Keratinocyte (primary cell): ENCODE results near the gene FBXW7. TPM values are rescaled to one million over a fixed set of nuclear protein-coding genes. Genes with fewer than 3 reads are reported as not detected.
"Not testable (repeated sequence)": the region's sequence is repeated elsewhere in the genome, so short reads cannot be mapped to it uniquely, and the experiment has no call there.

Experiments used
- DNase-seq: peaks from one replicate; pipeline ENCODE4 v3.0.0-alpha.2; 2011; ENCODE audit warnings: low read depth, missing footprints, low spot score
- FAIRE-seq: peaks from 2 replicates; lab custom pipeline; 2011; peaks lifted over from hg19 to GRCh38; lab: Jason Lieb, UNC
- H2AFZ ChIP-seq: 2 replicates; pipeline ENCODE4 v1.6.0; 2012; ENCODE audit warnings: low read length, control low read depth, inconsistent platforms; ENCODE audit not compliant: control insufficient read depth
- H3K27ac ChIP-seq: 2 replicates; pipeline ENCODE4 v1.5.1; 2011; ENCODE audit warnings: low read length; ENCODE audit not compliant: control insufficient read depth, insufficient read depth
- H3K27me3 ChIP-seq: 3 replicates; pipeline ENCODE4 v1.6.0; 2011; ENCODE audit warnings: low read length; ENCODE audit not compliant: control insufficient read depth, insufficient read depth; ENCODE audit errors: extremely low read depth
- H3K36me3 ChIP-seq, 2 experiments: 2 replicates in 1 of 2; 3 replicates in 1 of 2; pipeline ENCODE4 v1.5.1; 2011; ENCODE audit warnings: low read length in 2 of 2, mild to moderate bottlenecking in 1 of 2; ENCODE audit not compliant: control insufficient read depth in 2 of 2, insufficient read depth in 2 of 2; ENCODE audit errors: extremely low read depth in 1 of 2
- H3K4me1 ChIP-seq: 3 replicates; pipeline ENCODE4 v1.5.1; 2011; ENCODE audit warnings: low read length; ENCODE audit not compliant: control insufficient read depth, insufficient read depth; ENCODE audit errors: extremely low read depth
- H3K4me2 ChIP-seq: 3 replicates; pipeline ENCODE4 v1.6.0; 2011; ENCODE audit warnings: low read depth, low read length; ENCODE audit not compliant: control insufficient read depth, insufficient read depth; ENCODE audit errors: extremely low read depth
- H3K4me3 ChIP-seq, 3 experiments: fragments of 200-600 bp in 1 of 3; sonication (generic) in 1 of 3; 2 replicates in 2 of 3; 3 replicates in 1 of 3; pipeline ENCODE4 v1.5.1; 2011 to 2016; ENCODE audit warnings: low read length in 3 of 3, mild to moderate bottlenecking in 3 of 3, control low read depth in 2 of 3, inconsistent platforms in 1 of 3, low read depth in 1 of 3, mixed read lengths in 1 of 3, mixed run types in 1 of 3, moderate library complexity in 1 of 3; ENCODE audit not compliant: control insufficient read depth in 2 of 3, insufficient read depth in 2 of 3; ENCODE audit errors: extremely low read depth in 1 of 3
- H3K79me2 ChIP-seq: 2 replicates; pipeline ENCODE4 v1.6.0; 2012; ENCODE audit warnings: low read length; ENCODE audit not compliant: control insufficient read depth, insufficient read depth
- H3K9ac ChIP-seq: 3 replicates; pipeline ENCODE4 v1.6.0; 2011; ENCODE audit warnings: low read length; ENCODE audit not compliant: control insufficient read depth, insufficient read depth; ENCODE audit errors: extremely low read depth
- H3K9me1 ChIP-seq: 3 replicates; pipeline ENCODE4 v1.6.0; 2011; ENCODE audit warnings: low read length; ENCODE audit not compliant: control insufficient read depth, insufficient read depth; ENCODE audit errors: extremely low read depth
- H3K9me3 ChIP-seq: 2 replicates; pipeline ENCODE4 v1.5.1; 2012; ENCODE audit warnings: low read depth, low read length; ENCODE audit not compliant: control insufficient read depth
- H4K20me1 ChIP-seq: 3 replicates; pipeline ENCODE4 v1.6.0; 2011; ENCODE audit warnings: low read length; ENCODE audit not compliant: control insufficient read depth, insufficient read depth; ENCODE audit errors: extremely low read depth
- EZH2 ChIP-seq: IDR thresholded peaks from one replicate; pipeline ENCODE4 v1.6.1; 2012; ENCODE audit warnings: inconsistent platforms, mild to moderate bottlenecking, low read length, moderate library complexity
- dilution Hi-C: fragments of 300-500 bp; cut with MboI; formaldehyde crosslinking; loops from one replicate; pipeline ENCODE4 v1.7.0; 2020; ENCODE audit warnings: low sequenced_read_pairs; ENCODE audit not compliant: extremely low pct_ligation_motif_present
- polyA plus RNA-seq, 5 experiments: library from polyadenylated mRNA; depleted of rRNA in 3 of 5; stranded (reverse) in 3 of 5; stranded (forward) in 1 of 5; unstranded in 1 of 5; fragments of >200 nt; gene quantifications; 1 replicate in 1 of 5; 2 replicates in 3 of 5; 3 replicates in 1 of 5; pipeline versions ENCODE4 v1.2.1 to v1.2.3, GENCODE V29; 2011 to 2012; ENCODE audit warnings: missing spikeins in 2 of 5, low read depth in 1 of 5, low replicate concordance in 1 of 5
- TF ChIP-seq, protein P1 (sequence below), 3 experiments: IDR thresholded peaks in 1 of 3; conservative IDR thresholded peaks in 1 of 3; optimal IDR thresholded peaks in 1 of 3; 2 replicates in 2 of 3; 3 replicates in 1 of 3; pipeline versions ENCODE3 to v1.5.1; 2011; ENCODE audit warnings: low read length in 3 of 3, mild to moderate bottlenecking in 3 of 3, moderate library complexity in 2 of 3, control low read depth in 1 of 3, inconsistent platforms in 1 of 3; ENCODE audit not compliant: insufficient read depth in 2 of 3; ENCODE audit errors: extremely low read depth in 1 of 3

The FBXW7 gene
- polyA plus RNA-seq, 1 donor (not counting 4 experiments of a cell fraction or from before 2014, with no cell fraction given) = 39.6 TPM

- Histone ChIP-seq H3K4me2 (no peak overlapping the region), H3K4me3 (no peak overlapping the region), H3K9me1 (no peaks in the 10 kb centered on the region), H3K4me1 (no peaks in the 10 kb centered on the region), H4K20me1 (no peaks in the 10 kb centered on the region), H3K27me3 (no peaks in the 10 kb centered on the region), H2AFZ (no peak overlapping the region), H3K27ac (no peak overlapping the region), H3K9ac (no peak overlapping the region), H3K79me2 (no peaks in the 10 kb centered on the region), H3K9me3 (no peaks in the 10 kb centered on the region), H3K36me3 (no peaks in the 10 kb centered on the region)
- no peak for FAIRE-seq
- dilution Hi-C loops = no loop called here
- TF ChIP-seq EZH2 = no peak
- TF ChIP-seq, protein P1, sequence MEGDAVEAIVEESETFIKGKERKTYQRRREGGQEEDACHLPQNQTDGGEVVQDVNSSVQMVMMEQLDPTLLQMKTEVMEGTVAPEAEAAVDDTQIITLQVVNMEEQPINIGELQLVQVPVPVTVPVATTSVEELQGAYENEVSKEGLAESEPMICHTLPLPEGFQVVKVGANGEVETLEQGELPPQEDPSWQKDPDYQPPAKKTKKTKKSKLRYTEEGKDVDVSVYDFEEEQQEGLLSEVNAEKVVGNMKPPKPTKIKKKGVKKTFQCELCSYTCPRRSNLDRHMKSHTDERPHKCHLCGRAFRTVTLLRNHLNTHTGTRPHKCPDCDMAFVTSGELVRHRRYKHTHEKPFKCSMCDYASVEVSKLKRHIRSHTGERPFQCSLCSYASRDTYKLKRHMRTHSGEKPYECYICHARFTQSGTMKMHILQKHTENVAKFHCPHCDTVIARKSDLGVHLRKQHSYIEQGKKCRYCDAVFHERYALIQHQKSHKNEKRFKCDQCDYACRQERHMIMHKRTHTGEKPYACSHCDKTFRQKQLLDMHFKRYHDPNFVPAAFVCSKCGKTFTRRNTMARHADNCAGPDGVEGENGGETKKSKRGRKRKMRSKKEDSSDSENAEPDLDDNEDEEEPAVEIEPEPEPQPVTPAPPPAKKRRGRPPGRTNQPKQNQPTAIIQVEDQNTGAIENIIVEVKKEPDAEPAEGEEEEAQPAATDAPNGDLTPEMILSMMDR (optimal IDR thresholded peaks at IDR 0.05 in 1 of 3, IDR thresholded peaks at IDR 0.05 in 1 of 3, conservative IDR thresholded peaks at IDR 0.05 in 1 of 3; ENCODE audit: extremely low read depth in 1 of 3, insufficient read depth in 2 of 3, low read length in 3 of 3) = no peak
- DNase-seq = no peak
These were observed 18.9 kb upstream of the FBXW7 start for GRCh38 chr4:152554742-152555141.

DNA sequence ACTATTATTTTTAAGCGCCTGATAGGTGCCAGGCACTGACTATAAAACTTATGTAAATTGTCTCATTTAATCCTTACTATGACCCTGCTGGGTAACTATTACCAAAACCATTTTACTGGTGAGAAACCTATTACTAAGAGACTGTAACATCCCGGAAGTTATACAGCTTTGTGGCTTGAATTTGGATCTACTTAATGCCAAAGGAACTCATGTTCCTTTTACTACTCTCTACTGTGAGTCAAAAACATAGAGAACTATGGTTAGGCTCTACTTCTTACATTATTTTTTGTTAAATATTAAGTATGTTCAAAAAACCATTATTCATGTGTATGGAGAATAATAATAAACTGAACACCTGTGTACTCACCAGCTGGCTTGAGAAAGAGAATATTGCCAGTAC is 14.8 kb upstream of the FBXW7 start:
- H3K27me3 ChIP-seq, H3K4me2 ChIP-seq, H3K4me3 ChIP-seq, H3K9me1 ChIP-seq, H3K79me2 ChIP-seq, H3K36me3 ChIP-seq, H3K9ac ChIP-seq, H3K4me1 ChIP-seq, H3K27ac ChIP-seq, H2AFZ ChIP-seq, H4K20me1 ChIP-seq, H3K9me3 ChIP-seq, DNase-seq, dilution Hi-C loops, FAIRE-seq: not testable (repeated sequence)

- H3K36me3 ChIP-seq = no peaks in the 10 kb centered on the region
- TF ChIP-seq EZH2 = no peak
- TF ChIP-seq, protein P1 (optimal IDR thresholded peaks at IDR 0.05 in 1 of 3, IDR thresholded peaks at IDR 0.05 in 1 of 3, conservative IDR thresholded peaks at IDR 0.05 in 1 of 3; ENCODE audit: extremely low read depth in 1 of 3, insufficient read depth in 2 of 3, low read length in 3 of 3) = no peak
- FAIRE-seq (no peak), DNase-seq (no peak)
- H2AFZ ChIP-seq = no peak overlapping the region
- H3K9me1 ChIP-seq = no peaks in the 10 kb centered on the region
- H3K4me3 ChIP-seq = no peak overlapping the region
- H3K9ac ChIP-seq = no peak overlapping the region
- no peaks in the 10 kb centered on the region for H3K9me3 ChIP-seq
- H3K4me2 ChIP-seq = no peak overlapping the region
- dilution Hi-C loops = no loop called here
- no peak overlapping the region for H3K27ac ChIP-seq
- peaks cover under 1% of the 10 kb centered on the region for H3K79me2 ChIP-seq
- H3K4me1 ChIP-seq = no peaks in the 10 kb centered on the region
- no peaks in the 10 kb centered on the region for H4K20me1 ChIP-seq
- no peaks in the 10 kb centered on the region for H3K27me3 ChIP-seq
These were observed 9.2 kb upstream of the FBXW7 start for GRCh38 chr4:152545088-152545487.

- H3K9ac ChIP-seq, H3K4me3 ChIP-seq, H3K4me1 ChIP-seq, H3K9me1 ChIP-seq, FAIRE-seq, H3K9me3 ChIP-seq, H4K20me1 ChIP-seq, H3K79me2 ChIP-seq, H3K27me3 ChIP-seq, H3K4me2 ChIP-seq, H3K27ac ChIP-seq, H2AFZ ChIP-seq, dilution Hi-C loops, DNase-seq, H3K36me3 ChIP-seq: not testable (repeated sequence)
These were observed 8.6 kb upstream of the FBXW7 start for GRCh38 chr4:152544533-152544932.
